Measurements from ENCODE around the gene GUCY1A2. TPM values are rescaled to one million over a fixed set of nuclear protein-coding genes. Genes with fewer than 3 reads are reported as not detected.

GUCY1A2 gene
- total RNA-seq, 2 donors from 2014 or later: 0.77 to 1.2 TPM

DNA sequence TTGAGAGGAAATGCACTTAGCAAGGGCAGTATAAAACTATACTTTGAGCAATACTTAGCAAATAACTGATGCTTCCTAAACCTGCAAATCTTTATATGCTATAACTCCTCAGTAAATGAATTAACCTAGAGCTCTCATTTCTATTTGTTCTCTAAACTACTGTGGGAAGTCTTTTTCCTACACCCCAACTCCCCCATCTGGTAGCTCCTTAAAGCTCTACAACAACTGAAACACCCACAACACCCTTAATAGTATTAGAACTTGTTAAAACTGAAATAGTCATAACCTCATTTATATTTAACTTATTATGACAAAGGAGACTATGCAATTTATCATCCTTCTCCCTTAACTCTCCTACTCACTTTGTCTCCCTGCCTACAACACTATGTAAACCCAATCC lies 43.4 kb downstream of the GUCY1A2 start:
- no peaks in the 10 kb centered on the region for H3K9me3 ChIP-seq
- intact Hi-C loops (cut with DNase I): no loop called here
- no peak overlapping the region for H3K27ac ChIP-seq
- H3K36me3 ChIP-seq: no peaks in the 10 kb centered on the region
- no peak overlapping the region for H3K9ac ChIP-seq (ENCODE audit: low read depth in 2 of 2, low read length in 2 of 2)
- TF ChIP-seq, protein P1, sequence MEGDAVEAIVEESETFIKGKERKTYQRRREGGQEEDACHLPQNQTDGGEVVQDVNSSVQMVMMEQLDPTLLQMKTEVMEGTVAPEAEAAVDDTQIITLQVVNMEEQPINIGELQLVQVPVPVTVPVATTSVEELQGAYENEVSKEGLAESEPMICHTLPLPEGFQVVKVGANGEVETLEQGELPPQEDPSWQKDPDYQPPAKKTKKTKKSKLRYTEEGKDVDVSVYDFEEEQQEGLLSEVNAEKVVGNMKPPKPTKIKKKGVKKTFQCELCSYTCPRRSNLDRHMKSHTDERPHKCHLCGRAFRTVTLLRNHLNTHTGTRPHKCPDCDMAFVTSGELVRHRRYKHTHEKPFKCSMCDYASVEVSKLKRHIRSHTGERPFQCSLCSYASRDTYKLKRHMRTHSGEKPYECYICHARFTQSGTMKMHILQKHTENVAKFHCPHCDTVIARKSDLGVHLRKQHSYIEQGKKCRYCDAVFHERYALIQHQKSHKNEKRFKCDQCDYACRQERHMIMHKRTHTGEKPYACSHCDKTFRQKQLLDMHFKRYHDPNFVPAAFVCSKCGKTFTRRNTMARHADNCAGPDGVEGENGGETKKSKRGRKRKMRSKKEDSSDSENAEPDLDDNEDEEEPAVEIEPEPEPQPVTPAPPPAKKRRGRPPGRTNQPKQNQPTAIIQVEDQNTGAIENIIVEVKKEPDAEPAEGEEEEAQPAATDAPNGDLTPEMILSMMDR (IDR thresholded peaks at IDR 0.05): no peak
- H3K4me1 ChIP-seq: no peaks in the 10 kb centered on the region
- DNase-seq: no peak
- H3K4me3 ChIP-seq: no peak overlapping the region
- no peaks in the 10 kb centered on the region for H3K27me3 ChIP-seq

DNA sequence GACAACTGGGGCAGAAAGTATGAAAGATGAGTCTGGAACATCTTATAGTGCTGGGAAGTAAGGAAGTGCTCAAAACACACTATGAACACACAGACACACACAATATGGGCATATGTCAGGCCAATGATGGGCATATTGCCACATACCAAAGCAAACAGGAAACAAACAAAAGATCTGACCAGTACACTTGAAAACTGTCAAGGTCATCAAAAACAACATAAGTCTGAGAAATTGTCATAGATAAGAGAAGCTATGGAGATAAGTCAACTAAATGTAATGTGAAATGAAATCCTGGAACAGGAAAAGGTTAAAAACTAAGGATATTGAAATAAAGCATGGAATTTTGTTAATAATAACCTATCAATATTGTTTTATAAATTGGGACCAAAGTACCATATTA lies 46.4 kb downstream of the GUCY1A2 start:
- intact Hi-C loops (cut with DNase I): no loop called here
- DNase-seq: no peak
- Histone ChIP-seq H3K9me3 (no peaks in the 10 kb centered on the region), H3K4me1 (no peaks in the 10 kb centered on the region), H3K27ac (no peak overlapping the region), H3K27me3 (no peaks in the 10 kb centered on the region), H3K36me3 (no peaks in the 10 kb centered on the region), H3K4me3 (no peak overlapping the region), H3K9ac (ENCODE audit: low read depth in 2 of 2, low read length in 2 of 2) (no peak overlapping the region)
- TF ChIP-seq, protein P1 (IDR thresholded peaks at IDR 0.05): no peak

DNA sequence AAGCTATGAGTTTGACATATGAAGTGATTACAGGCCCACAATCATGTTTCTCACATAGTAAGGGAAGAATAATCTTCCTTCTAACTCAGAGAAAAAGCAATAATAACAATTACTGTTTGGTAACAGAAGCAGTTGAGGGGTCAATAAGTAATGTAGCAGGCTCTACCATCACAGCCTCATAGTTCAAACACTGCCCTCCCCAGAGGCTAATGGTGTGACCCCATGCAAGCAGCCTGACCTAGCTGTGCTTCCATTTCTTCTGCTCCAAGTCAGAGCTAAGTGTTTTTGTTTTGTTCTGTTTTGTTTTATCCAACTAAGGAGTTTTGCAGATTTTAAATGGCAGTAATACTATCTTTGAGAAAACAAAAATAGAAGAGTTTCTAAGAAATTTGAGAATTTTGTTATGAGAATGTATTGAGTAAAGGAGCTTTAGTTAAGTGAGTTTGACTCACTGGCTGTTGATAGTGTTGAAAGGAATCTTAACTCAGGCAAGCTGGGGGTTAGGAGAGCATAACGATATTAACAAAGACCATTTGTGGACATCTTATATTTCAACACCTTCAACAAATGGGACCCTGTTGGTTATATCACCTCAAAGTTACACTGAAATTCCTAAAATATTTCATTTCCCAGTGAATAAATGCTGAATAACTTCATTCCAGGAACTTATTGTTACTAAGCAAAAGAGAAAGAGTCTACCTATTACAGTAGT lies 48.5 kb downstream of the GUCY1A2 start:
- H3K9ac ChIP-seq (ENCODE audit: low read depth in 2 of 2, low read length in 2 of 2): no peak overlapping the region
- no peaks in the 10 kb centered on the region for H3K36me3 ChIP-seq
- intact Hi-C loops (cut with DNase I): no loop called here
- TF ChIP-seq, protein P1 (IDR thresholded peaks at IDR 0.05): no peak
- no peaks in the 10 kb centered on the region for H3K27me3 ChIP-seq
- no peak overlapping the region for H3K4me3 ChIP-seq
- no peak overlapping the region for H3K27ac ChIP-seq
- H3K9me3 ChIP-seq: no peaks in the 10 kb centered on the region
- no peaks in the 10 kb centered on the region for H3K4me1 ChIP-seq
- no peak for DNase-seq

DNA sequence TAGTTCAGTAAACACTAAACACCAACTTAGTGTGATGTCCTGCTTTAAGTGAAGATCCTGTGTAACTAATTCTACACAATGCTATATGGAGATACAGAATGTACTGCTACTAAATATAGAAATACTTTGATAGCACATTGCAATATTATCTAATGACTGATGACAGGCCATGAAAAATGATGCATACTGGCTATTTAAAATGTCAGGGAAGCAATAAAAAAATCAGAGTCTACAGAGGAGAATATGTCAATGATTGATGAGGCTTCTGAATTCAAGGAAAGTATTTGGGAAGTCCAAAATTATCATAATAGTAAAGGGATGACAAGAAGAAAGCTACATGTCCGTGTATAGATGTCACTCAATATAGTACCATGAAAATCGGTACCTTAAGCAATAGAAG lies 55.3 kb downstream of the GUCY1A2 start:
- Histone ChIP-seq H3K9ac (ENCODE audit: low read depth in 2 of 2, low read length in 2 of 2) (no peak overlapping the region), H3K27ac (no peak overlapping the region), H3K4me3 (no peak overlapping the region), H3K27me3 (no peaks in the 10 kb centered on the region), H3K9me3 (no peaks in the 10 kb centered on the region), H3K36me3 (no peaks in the 10 kb centered on the region), H3K4me1 (no peaks in the 10 kb centered on the region)
- no peak for DNase-seq
- intact Hi-C loops (cut with DNase I): no loop called here
- TF ChIP-seq, protein P1 (IDR thresholded peaks at IDR 0.05): no peak

DNA sequence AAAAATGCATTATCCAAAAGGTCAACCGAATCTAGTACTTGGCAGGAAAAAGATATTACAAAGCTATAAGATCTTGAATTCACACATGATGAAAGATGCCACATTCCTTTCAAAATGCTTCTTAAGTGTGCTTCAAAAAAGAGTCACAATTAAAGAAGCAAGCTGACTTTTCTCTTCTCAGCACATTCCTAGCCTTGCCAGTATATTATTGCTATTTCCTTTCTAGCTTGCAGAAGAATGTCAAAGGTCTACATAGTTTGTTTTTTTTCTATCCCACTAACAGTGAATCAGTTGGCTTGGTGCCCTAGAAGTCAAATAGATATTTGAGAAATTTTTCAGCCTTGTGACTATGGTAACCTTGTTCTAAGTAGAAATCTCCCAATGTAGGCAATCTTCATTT lies 56.8 kb downstream of the GUCY1A2 start:
- Histone ChIP-seq H3K9ac (ENCODE audit: low read depth in 2 of 2, low read length in 2 of 2) (no peak overlapping the region), H3K4me1 (no peaks in the 10 kb centered on the region), H3K36me3 (no peaks in the 10 kb centered on the region), H3K4me3 (no peak overlapping the region), H3K9me3 (no peaks in the 10 kb centered on the region), H3K27ac (no peak overlapping the region), H3K27me3 (no peaks in the 10 kb centered on the region)
- no peak for DNase-seq
- TF ChIP-seq, protein P1 (IDR thresholded peaks at IDR 0.05): no peak
- intact Hi-C loops (cut with DNase I): no loop called here
